PC-3 (cell line): ENCODE data around the gene IFNAR1. TPM values are rescaled to one million over a fixed set of nuclear protein-coding genes. Genes with fewer than 3 reads are reported as not detected.

Source experiments
- ATAC-seq: fragments of 200-7000 bp; cut with Tn5 transposase; 2 replicates; pipeline ENCODE4 v1.9.1; 2020; ENCODE audit warnings: mild to moderate bottlenecking, moderate library complexity
- BruUV-seq: library from RNA; stranded (reverse); fragments of 400-500 nt; replicated peaks from 2 replicates; lab custom pipeline; 2021; lab: Mats Ljungman, UMichigan
- CTCF ChIA-PET: fragments of 300-600 bp; sonication (Branson Sonifier 250); formaldehyde crosslinking; loops from one replicate; lab custom pipeline; 2022; ENCODE audit warnings: antibody characterized with exemption; lab: Charles Lee
- POLR2A ChIA-PET: fragments of 300-600 bp; sonication (Branson Sonifier 250); formaldehyde crosslinking; loops from one replicate; lab custom pipeline; 2022; ENCODE audit warnings: antibody characterized with exemption; ENCODE audit not compliant: unreplicated experiment; lab: Charles Lee
- DNase-seq: peaks from one replicate; pipeline ENCODE4 v3.0.0-alpha.2; 2015
- H2AFZ ChIP-seq: fragments of 300-600 bp; sonication (generic); 2 replicates; pipeline ENCODE4 v1.6.0; 2016; ENCODE audit warnings: antibody characterized with exemption, low read length
- H3F3A ChIP-seq: fragments of 300-600 bp; sonication (generic); one replicate; pipeline ENCODE4 v1.6.0; 2017; ENCODE audit warnings: antibody characterized with exemption, low read length, control low read depth, mild to moderate bottlenecking; ENCODE audit not compliant: unreplicated experiment
- H3K27ac ChIP-seq: fragments of 300-600 bp; sonication (generic); 2 replicates; pipeline ENCODE4 v1.5.1; 2016; ENCODE audit warnings: mild to moderate bottlenecking, low read length
- H3K27me3 ChIP-seq: fragments of 300-600 bp; sonication (generic); 2 replicates; pipeline ENCODE4 v1.6.1; 2016; ENCODE audit warnings: low read length, mixed read lengths
- H3K36me3 ChIP-seq: fragments of 300-600 bp; sonication (generic); 2 replicates; pipeline ENCODE4 v1.6.1; 2016; ENCODE audit warnings: low read depth, mixed run types, low read length, mixed read lengths
- H3K4me1 ChIP-seq: fragments of 300-600 bp; sonication (generic); 2 replicates; pipeline ENCODE4 v1.5.1; 2016; ENCODE audit warnings: low read length; ENCODE audit not compliant: insufficient read depth
- H3K4me2 ChIP-seq: fragments of 300-600 bp; sonication (generic); 2 replicates; pipeline ENCODE4 v1.6.0; 2016; ENCODE audit warnings: low read length
- H3K4me3 ChIP-seq: fragments of 300-600 bp; sonication (generic); 2 replicates; pipeline ENCODE4 v1.5.1; 2016; ENCODE audit warnings: mild to moderate bottlenecking, low read length, mixed read lengths
- H3K79me2 ChIP-seq: fragments of 300-600 bp; sonication (generic); 2 replicates; pipeline ENCODE4 v1.6.1; 2017; ENCODE audit warnings: low read length, mixed read lengths
- H3K9ac ChIP-seq: fragments of 300-600 bp; sonication (generic); 2 replicates; pipeline ENCODE4 v1.6.0; 2016; ENCODE audit warnings: mild to moderate bottlenecking, low read length
- H3K9me2 ChIP-seq: fragments of 300-600 bp; sonication (generic); replicated peaks from 2 replicates; pipeline ENCODE4 v1.6.1; 2016; ENCODE audit warnings: mixed run types, low read length, mixed read lengths
- H3K9me3 ChIP-seq: fragments of 300-600 bp; sonication (generic); 2 replicates; pipeline ENCODE4 v1.6.1; 2016; ENCODE audit warnings: low read length, mixed read lengths
- H4K20me1 ChIP-seq: fragments of 300-600 bp; sonication (generic); 2 replicates; pipeline ENCODE4 v1.6.1; 2016; ENCODE audit warnings: low read length, mixed read lengths
- EZH2 ChIP-seq: fragments of 300-600 bp; sonication (generic); IDR thresholded peaks from one replicate; pipeline ENCODE4 v1.6.1; 2017; ENCODE audit warnings: antibody characterized with exemption, mild to moderate bottlenecking, low read length; ENCODE audit not compliant: unreplicated experiment
- EZH2phosphoT487 ChIP-seq: fragments of 300-600 bp; sonication (generic); IDR thresholded peaks from 2 replicates; pipeline ENCODE4 v1.6.1; 2018; ENCODE audit warnings: mild to moderate bottlenecking, antibody characterized with exemption, low read length, borderline replicate concordance
- intact Hi-C: fragments of 100-400 bp; cut with micrococcal nuclease; formaldehyde crosslinking; loops from 2 replicates; pipeline ENCODE4 v1.9.0; 2023
- total RNA-seq: library from RNA; depleted of rRNA; stranded (reverse); fragments of >200 nt; gene quantifications from 2 replicates; pipeline ENCODE4 v1.2.3, GENCODE V29; 2014
- TF ChIP-seq, protein P1 (sequence below): fragments of 300-600 bp; sonication (generic); conservative IDR thresholded peaks from 2 replicates; pipeline ENCODE4 v1.5.1; 2017; ENCODE audit warnings: antibody characterized with exemption, low read depth, mild to moderate bottlenecking, low read length

The IFNAR1 gene
- total RNA-seq, 1 experiment from 2014 or later, result 13.2 TPM

DNA sequence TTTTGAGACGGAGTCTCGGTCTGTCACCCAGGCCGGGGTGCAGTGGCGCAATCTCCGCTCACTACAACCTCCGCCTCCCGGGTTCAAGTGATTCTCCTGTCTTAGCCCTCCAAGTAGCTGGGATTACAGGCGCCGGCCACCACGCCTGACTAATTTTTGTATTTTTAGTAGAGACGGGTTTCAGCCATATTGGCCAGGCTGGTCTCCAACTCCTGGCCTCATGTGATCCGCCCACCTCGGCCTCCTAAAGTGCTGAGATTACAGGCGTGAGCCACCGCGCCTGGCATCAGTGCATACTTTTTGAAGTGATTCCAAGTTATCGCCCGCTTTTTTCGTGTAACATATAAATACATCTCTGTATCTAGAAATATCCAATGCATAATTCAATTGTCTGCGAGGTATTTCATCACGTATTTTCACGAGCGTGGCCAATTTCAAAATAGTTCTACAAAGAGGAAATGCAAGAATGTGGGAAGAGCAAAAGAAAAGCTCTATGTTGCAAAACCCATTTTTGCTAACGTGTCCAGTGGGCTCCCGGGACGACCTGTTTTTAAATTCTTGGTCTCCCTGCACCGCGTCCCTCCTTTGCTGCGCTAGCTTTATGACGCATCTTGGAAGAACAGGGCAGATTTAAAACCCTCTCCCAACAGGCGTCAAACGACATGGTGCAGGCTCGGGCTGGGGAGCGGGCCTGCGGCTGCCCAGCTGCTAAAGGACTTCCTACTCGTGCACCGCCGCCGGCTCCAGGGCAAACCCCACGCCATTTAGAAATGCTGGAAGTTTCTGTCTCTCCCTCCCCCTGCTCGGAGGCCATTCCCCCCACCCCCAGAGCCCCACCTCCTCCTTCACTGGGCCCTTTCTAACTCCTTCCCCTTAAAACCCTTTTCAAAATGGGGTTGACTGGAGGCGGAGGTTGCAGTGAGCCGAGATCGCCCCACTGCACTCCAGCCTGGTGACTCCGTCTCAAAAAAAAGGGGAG, 77.5 kb downstream of the IFNAR1 start:
- CTCF ChIA-PET, result no interaction called here
- peaks cover 38% of the 10 kb centered on the region for H3K79me2 ChIP-seq
- intact Hi-C loops, result no loop called here
- no peak overlapping the region for H3K27ac ChIP-seq
- 0 out of 2 replicates have a peak, but pooled peaks cover 9% of the 10 kb centered on the region for H4K20me1 ChIP-seq
- peak overlapping the region; percentile 98 for H3K9ac ChIP-seq
- peak overlapping the region; percentile 55 for H3K4me3 ChIP-seq
- ATAC-seq, result no peak
- no peak for DNase-seq
- H3K4me2 ChIP-seq, result peak overlapping the region; percentile 73
- POLR2A ChIA-PET, result interaction anchor here (0.7 kb wide), 1 partner anchor 40 kb away, joined by 3 read pairs; no protein-coding TSS in a partner anchor
- H3K9me2 ChIP-seq, result no peaks in the 10 kb centered on the region
- 0 out of 2 replicates have a peak overlapping the region, but pooled peaks have one; percentile 24 for H2AFZ ChIP-seq
- peaks cover 20% of the 10 kb centered on the region for H3K4me1 ChIP-seq
- H3K9me3 ChIP-seq, result no peaks in the 10 kb centered on the region
- TF ChIP-seq, protein P1, sequence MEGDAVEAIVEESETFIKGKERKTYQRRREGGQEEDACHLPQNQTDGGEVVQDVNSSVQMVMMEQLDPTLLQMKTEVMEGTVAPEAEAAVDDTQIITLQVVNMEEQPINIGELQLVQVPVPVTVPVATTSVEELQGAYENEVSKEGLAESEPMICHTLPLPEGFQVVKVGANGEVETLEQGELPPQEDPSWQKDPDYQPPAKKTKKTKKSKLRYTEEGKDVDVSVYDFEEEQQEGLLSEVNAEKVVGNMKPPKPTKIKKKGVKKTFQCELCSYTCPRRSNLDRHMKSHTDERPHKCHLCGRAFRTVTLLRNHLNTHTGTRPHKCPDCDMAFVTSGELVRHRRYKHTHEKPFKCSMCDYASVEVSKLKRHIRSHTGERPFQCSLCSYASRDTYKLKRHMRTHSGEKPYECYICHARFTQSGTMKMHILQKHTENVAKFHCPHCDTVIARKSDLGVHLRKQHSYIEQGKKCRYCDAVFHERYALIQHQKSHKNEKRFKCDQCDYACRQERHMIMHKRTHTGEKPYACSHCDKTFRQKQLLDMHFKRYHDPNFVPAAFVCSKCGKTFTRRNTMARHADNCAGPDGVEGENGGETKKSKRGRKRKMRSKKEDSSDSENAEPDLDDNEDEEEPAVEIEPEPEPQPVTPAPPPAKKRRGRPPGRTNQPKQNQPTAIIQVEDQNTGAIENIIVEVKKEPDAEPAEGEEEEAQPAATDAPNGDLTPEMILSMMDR, result no peak
- TF ChIP-seq EZH2phosphoT487 (no peak), EZH2 (no peak)
- BruUV-seq, result no TSS peak
- H3K27me3 ChIP-seq, result no peaks in the 10 kb centered on the region
- peaks cover 5% of the 10 kb centered on the region for H3K36me3 ChIP-seq
- H3F3A ChIP-seq, result no peaks in the 10 kb centered on the region

DNA sequence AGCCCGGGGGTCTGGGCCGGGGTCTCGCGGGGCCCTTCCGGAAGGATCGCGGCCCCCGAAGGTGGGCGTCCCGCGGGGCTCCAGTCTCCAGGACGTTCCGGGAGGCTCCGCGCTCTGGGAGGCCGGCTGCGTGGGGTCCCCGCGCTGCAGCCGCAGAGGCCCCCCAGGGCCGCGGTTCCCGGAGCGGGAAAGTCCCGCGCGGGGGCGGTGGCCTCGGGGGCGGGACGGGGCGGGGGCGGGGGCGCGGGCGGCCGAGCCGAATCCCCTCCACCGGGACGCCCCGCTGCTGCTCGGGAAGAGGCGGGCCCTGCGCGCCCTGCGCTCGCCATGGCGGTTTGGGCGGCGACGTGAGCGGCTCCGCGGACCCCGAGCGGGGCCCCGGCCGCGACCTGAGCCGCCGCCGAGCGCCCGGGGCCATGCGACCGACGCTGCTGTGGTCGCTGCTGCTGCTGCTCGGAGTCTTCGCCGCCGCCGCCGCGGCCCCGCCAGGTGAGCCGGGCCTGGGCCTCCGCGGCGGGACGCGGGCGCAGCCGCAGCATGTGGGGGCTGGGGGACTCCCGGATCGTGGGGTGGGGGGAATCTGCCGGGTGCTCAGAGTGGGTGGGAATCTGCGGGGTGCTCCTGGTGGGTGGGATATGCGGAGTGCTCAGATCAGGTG, 78.5 kb downstream of the IFNAR1 start, which contains the start of gene IFNGR2:
IFNGR2 (plus strand) TSS at position 286 of the 658 bp plus-strand sequence; CDS start at position 417, 131 bp downstream.
- no peaks in the 10 kb centered on the region for H3F3A ChIP-seq
- H3K27me3 ChIP-seq, result no peaks in the 10 kb centered on the region
- H3K4me3 ChIP-seq, result peak within 1 kb of the TSS; percentile 85
- H3K27ac ChIP-seq, result peak within 1 kb of the TSS; percentile 84
- peak within 1 kb of the TSS; percentile 98 for H3K9ac ChIP-seq
- peaks cover 20% of the 10 kb centered on the region for H3K4me1 ChIP-seq
- H3K79me2 ChIP-seq, result peaks cover 47% of the 10 kb centered on the region
- H3K4me2 ChIP-seq, result peak within 1 kb of the TSS; percentile 94
- H4K20me1 ChIP-seq, result 0 out of 2 replicates have a peak, but pooled peaks cover 10% of the 10 kb centered on the region
- peaks cover 7% of the 10 kb centered on the region for H3K36me3 ChIP-seq
- peak; percentile 36 for ATAC-seq
- peak; percentile 27 for DNase-seq
- CTCF ChIA-PET, result no interaction called here
- POLR2A ChIA-PET, result interaction anchor here (0.6 kb wide), 1 partner anchor 41 kb away, joined by 3 read pairs; no protein-coding TSS in a partner anchor
- no TSS peak for BruUV-seq
- no peak for TF ChIP-seq EZH2phosphoT487
- no peak for TF ChIP-seq EZH2
- TF ChIP-seq, protein P1, result no peak
- H3K9me3 ChIP-seq, result no peaks in the 10 kb centered on the region
- H3K9me2 ChIP-seq, result no peaks in the 10 kb centered on the region
- H2AFZ ChIP-seq, result peak within 1 kb of the TSS; percentile 24; the same call in 1 of the 2 replicates
- intact Hi-C loops, result no loop called here
